PC-9 (cell line): Measurements from ENCODE around the gene SLC40A1.

Experiments used
- CTCF ChIP-seq: fragments of 200-600 bp; sonication (generic); conservative IDR thresholded peaks from 2 replicates; pipeline ENCODE4 v1.6.1; 2017; ENCODE audit warnings: mixed run types, antibody characterized with exemption, mild to moderate bottlenecking, moderate library complexity
- EZH2 ChIP-seq: fragments of 200-600 bp; sonication (generic); IDR thresholded peaks from 2 replicates; pipeline ENCODE4 v1.8.0; 2017; ENCODE audit warnings: antibody characterized with exemption, low read depth

- TF ChIP-seq CTCF (no peak), EZH2 (no peak)
Observed at GRCh38 chr2:189533288-189534035, 47.1 kb downstream of the SLC40A1 start.
